Ovary (tissue), 3 donors: ENCODE data around the gene PRDM15.

Experiments used
- POLR2A ChIP-seq: fragments of 450-650 bp; IDR thresholded peaks from one replicate; pipeline ENCODE4 v1.6.1; 2017; ENCODE audit warnings: antibody characterized with exemption, mild to moderate bottlenecking, moderate library complexity
- TF ChIP-seq, protein P1 (sequence below), 3 donors: fragments of 450-650 bp in 2 of 3; fragments of 200-600 bp in 1 of 3; IDR thresholded peaks; one replicate each; pipeline versions ENCODE4 v1.5.1 to v1.8.0; 2016 to 2022; ENCODE audit warnings: antibody characterized with exemption in 3 of 3, mild to moderate bottlenecking in 1 of 3
- donor health status: DM: no; HTN: no; CAD: no.

DNA sequence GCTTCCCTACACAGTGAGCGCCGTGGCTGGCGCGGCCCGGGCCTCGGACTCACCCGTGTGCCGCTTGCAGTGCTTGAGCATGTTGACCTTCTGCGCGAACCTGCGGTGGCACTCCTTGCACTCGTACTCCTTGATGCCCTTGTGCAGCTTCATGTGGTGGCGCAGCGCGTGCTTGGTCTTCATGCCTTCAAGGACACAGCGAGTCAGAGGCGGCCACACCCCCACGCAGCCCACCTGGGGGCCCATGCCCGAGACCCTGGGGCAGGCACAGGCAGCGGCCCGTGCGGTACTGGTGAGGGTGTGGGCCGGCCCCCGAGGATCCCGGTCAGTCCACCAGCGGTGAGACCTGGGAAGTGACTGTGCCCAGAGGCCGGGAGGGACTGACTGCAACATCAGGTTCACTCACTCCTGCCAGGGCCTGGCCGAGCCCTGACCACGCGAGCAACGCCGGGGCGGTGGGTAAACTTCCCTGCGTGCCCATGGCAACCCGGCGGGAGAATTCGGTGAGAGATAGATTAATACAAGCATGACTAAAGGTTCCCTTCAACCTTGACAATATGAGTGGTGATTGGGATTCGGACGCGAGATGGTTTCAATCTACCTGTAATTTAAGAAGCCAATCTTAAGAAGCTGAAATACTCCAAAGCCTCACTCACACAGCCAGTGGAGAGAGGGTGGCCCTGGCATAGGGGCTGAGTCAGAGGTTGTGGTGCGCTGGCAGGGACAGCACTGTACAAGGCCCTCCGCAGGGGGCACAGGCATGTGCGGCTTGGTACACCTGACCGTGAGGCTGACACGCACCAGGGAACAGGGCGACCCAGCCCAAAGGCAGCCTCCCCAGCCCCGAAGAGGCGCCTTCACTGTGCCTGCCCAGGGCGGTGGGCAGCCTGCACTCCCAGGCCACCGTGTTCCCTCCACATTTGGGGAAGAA is 63.2 kb downstream of the PRDM15 start:
- TF ChIP-seq, protein P1, sequence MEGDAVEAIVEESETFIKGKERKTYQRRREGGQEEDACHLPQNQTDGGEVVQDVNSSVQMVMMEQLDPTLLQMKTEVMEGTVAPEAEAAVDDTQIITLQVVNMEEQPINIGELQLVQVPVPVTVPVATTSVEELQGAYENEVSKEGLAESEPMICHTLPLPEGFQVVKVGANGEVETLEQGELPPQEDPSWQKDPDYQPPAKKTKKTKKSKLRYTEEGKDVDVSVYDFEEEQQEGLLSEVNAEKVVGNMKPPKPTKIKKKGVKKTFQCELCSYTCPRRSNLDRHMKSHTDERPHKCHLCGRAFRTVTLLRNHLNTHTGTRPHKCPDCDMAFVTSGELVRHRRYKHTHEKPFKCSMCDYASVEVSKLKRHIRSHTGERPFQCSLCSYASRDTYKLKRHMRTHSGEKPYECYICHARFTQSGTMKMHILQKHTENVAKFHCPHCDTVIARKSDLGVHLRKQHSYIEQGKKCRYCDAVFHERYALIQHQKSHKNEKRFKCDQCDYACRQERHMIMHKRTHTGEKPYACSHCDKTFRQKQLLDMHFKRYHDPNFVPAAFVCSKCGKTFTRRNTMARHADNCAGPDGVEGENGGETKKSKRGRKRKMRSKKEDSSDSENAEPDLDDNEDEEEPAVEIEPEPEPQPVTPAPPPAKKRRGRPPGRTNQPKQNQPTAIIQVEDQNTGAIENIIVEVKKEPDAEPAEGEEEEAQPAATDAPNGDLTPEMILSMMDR (IDR thresholded peaks at IDR 0.05), result no peak
- TF ChIP-seq POLR2A, result no peak
